ENCODE results near the gene ASAP2.

Gene ASAP2

GRCh38 chr2:9430316-9431293 lies 224.0 kb downstream of the ASAP2 start:
- DNase-seq (ENCODE audit: low spot score): no peak

- DNase-seq (ENCODE audit: low spot score): no peak
Measured at GRCh38 chr2:9434489-9434888, 227.9 kb downstream of the ASAP2 start.

- no peak for DNase-seq (ENCODE audit: low spot score)
Measured at GRCh38 chr2:9439536-9439935, 232.9 kb downstream of the ASAP2 start.

- DNase-seq (ENCODE audit: low spot score): no peak
Measured at GRCh38 chr2:9440058-9440727, 233.6 kb downstream of the ASAP2 start.

- DNase-seq (ENCODE audit: low spot score): no peak
Measured at GRCh38 chr2:9441556-9441955, 234.9 kb downstream of the ASAP2 start.

- DNase-seq (ENCODE audit: low spot score): no peak
Measured at GRCh38 chr2:9443526-9443925, 236.9 kb downstream of the ASAP2 start.

GRCh38 chr2:9445089-9445488 lies 238.5 kb downstream of the ASAP2 start:
- no peak for DNase-seq (ENCODE audit: low spot score)

GRCh38 chr2:9451231-9451630 lies 244.6 kb downstream of the ASAP2 start:
- DNase-seq (ENCODE audit: low spot score): no peak

Measured in COLO829 (cell line).